HepG2 (cell line): ENCODE measurements around the gene PRPSAP1. TPM values are rescaled to one million over a fixed set of nuclear protein-coding genes. Genes with fewer than 3 reads are reported as not detected.
A peak's percentile ranks its signal among the peaks of the same experiment; 100 is the strongest.

Source experiments
- CREB3 ChIP-seq: sonication (generic); formaldehyde crosslinking; IDR thresholded peaks from 2 replicates; pipeline ENCODE4 v1.5.0; 2020; ENCODE audit warnings: missing genetic modification reagents
- HDAC1 ChIP-seq: sonication (generic); formaldehyde crosslinking; IDR thresholded peaks from 2 replicates; pipeline ENCODE4 v1.5.1; 2020; ENCODE audit warnings: mild to moderate bottlenecking, missing genetic modification reagents
- HMG20B ChIP-seq: conservative IDR thresholded peaks from 2 replicates; pipeline ENCODE4 v1.6.1; 2016; ENCODE audit warnings: missing genetic modification reagents, missing compliant biosample characterization
- MATR3 ChIP-seq: sonication (generic); formaldehyde crosslinking; IDR thresholded peaks from 2 replicates; pipeline ENCODE4 v1.4.0; 2020; ENCODE audit warnings: missing genetic modification reagents
- MTA1 ChIP-seq: sonication (generic); formaldehyde crosslinking; IDR thresholded peaks from 2 replicates; pipeline ENCODE4 v1.4.0; 2020; ENCODE audit warnings: missing genetic modification reagents, mild to moderate bottlenecking, borderline replicate concordance
- NBN ChIP-seq: fragments of 450-650 bp; conservative IDR thresholded peaks from 2 replicates; pipeline ENCODE4 v1.6.1; 2017
- NR2F1 ChIP-seq, 2 experiments: fragments of 450-650 bp in 1 of 2; formaldehyde crosslinking in 1 of 2; IDR thresholded peaks; 2 replicates each; pipeline versions ENCODE4 v1.5.0 to v1.6.1; 2016 to 2020; ENCODE audit warnings: mild to moderate bottlenecking in 1 of 2, missing compliant biosample characterization in 1 of 2, missing genetic modification reagents in 1 of 2, moderate library complexity in 1 of 2
- REPIN1 ChIP-seq: sonication (generic); formaldehyde crosslinking; IDR thresholded peaks from 2 replicates; pipeline ENCODE4 v1.8.0; 2022; ENCODE audit warnings: missing genetic modification reagents, low read depth, mild to moderate bottlenecking, borderline replicate concordance
- RNF219 ChIP-seq: sonication (generic); formaldehyde crosslinking; IDR thresholded peaks from 2 replicates; pipeline ENCODE4 v1.5.0; 2020; ENCODE audit warnings: mild to moderate bottlenecking, missing genetic modification reagents
- SMAD1 ChIP-seq: sonication (generic); formaldehyde crosslinking; IDR thresholded peaks from 2 replicates; pipeline ENCODE4 v1.4.0; 2020; ENCODE audit warnings: missing genetic modification reagents, low read depth, mild to moderate bottlenecking, borderline replicate concordance
- SRSF1 ChIP-seq: fragments of 200-400 bp; formaldehyde crosslinking; optimal IDR thresholded peaks from 2 replicates; pipeline ENCODE3; 2017; ENCODE audit warnings: mild to moderate bottlenecking, low read depth, low read length, moderate library complexity
- TCF12 ChIP-seq, 2 experiments: fragments of 450-650 bp in 1 of 2; sonication (generic) in 1 of 2; formaldehyde crosslinking in 1 of 2; IDR thresholded peaks; 2 replicates each; pipeline versions ENCODE4 v1.6.1 to v1.8.0; 2017 to 2022; ENCODE audit warnings: antibody characterized with exemption in 1 of 2, mild to moderate bottlenecking in 1 of 2, missing genetic modification reagents in 1 of 2, moderate library complexity in 1 of 2
- ZNF550 ChIP-seq: sonication (generic); formaldehyde crosslinking; IDR thresholded peaks from 2 replicates; pipeline ENCODE4 v1.4.0; 2020; ENCODE audit warnings: mild to moderate bottlenecking, missing genetic modification reagents, borderline replicate concordance
- ZNF589 ChIP-seq: sonication (generic); formaldehyde crosslinking; conservative IDR thresholded peaks from 2 replicates; pipeline ENCODE4 v1.8.0; 2022; ENCODE audit warnings: mild to moderate bottlenecking, moderate library complexity, missing genetic modification reagents
- ZNF720 ChIP-seq: sonication (generic); formaldehyde crosslinking; IDR thresholded peaks from 2 replicates; pipeline ENCODE4 v1.4.0; 2020; ENCODE audit warnings: missing genetic modification reagents
- ZNF891 ChIP-seq: sonication (generic); formaldehyde crosslinking; IDR thresholded peaks from 2 replicates; pipeline ENCODE4 v1.5.0; 2020; ENCODE audit warnings: mild to moderate bottlenecking, missing genetic modification reagents
- polyA plus RNA-seq, 8 experiments: library from polyadenylated mRNA; depleted of rRNA in 3 of 8; stranded (reverse) in 7 of 8; unstranded in 1 of 8; fragments of >200 nt; fragmentation: Illumina TruSeq in 4 of 8; extraction: Trizol in 4 of 8; gene quantifications; 2 replicates each; pipeline versions ENCODE4 v1.2.1 to v1.2.3, GENCODE V29; 2011 to 2016; ENCODE audit warnings: low read depth in 4 of 8, missing spikeins in 1 of 8, mixed read lengths in 1 of 8; ENCODE audit not compliant: insufficient read depth in 1 of 8
- total RNA-seq, 5 experiments: library from RNA; depleted of rRNA; stranded (reverse); fragments of >200 nt; fragmentation: Illumina TruSeq; extraction: Trizol; gene quantifications; 2 replicates each; pipeline ENCODE4 v1.2.3, GENCODE V29; 2016; ENCODE audit warnings: low read depth in 1 of 5
- TF ChIP-seq, protein P1 (sequence below): sonication (generic); formaldehyde crosslinking; IDR thresholded peaks from 2 replicates; pipeline ENCODE4 v1.5.0; 2020; ENCODE audit warnings: missing genetic modification reagents
- TF ChIP-seq, protein P2 (sequence below): sonication (generic); formaldehyde crosslinking; IDR thresholded peaks from 2 replicates; pipeline ENCODE4 v1.4.0; 2020; ENCODE audit warnings: missing genetic modification reagents, borderline replicate concordance
- TF ChIP-seq, protein P3 (sequence below): sonication (generic); formaldehyde crosslinking; IDR thresholded peaks from 2 replicates; pipeline ENCODE4 v1.4.0; 2020; ENCODE audit warnings: missing genetic modification reagents

The PRPSAP1 gene
- total and polyA plus RNA-seq, 2 of the 13 experiments (the other 11 are each of a cell fraction or from before 2014, with no cell fraction given): 91.1 to 314 TPM

DNA sequence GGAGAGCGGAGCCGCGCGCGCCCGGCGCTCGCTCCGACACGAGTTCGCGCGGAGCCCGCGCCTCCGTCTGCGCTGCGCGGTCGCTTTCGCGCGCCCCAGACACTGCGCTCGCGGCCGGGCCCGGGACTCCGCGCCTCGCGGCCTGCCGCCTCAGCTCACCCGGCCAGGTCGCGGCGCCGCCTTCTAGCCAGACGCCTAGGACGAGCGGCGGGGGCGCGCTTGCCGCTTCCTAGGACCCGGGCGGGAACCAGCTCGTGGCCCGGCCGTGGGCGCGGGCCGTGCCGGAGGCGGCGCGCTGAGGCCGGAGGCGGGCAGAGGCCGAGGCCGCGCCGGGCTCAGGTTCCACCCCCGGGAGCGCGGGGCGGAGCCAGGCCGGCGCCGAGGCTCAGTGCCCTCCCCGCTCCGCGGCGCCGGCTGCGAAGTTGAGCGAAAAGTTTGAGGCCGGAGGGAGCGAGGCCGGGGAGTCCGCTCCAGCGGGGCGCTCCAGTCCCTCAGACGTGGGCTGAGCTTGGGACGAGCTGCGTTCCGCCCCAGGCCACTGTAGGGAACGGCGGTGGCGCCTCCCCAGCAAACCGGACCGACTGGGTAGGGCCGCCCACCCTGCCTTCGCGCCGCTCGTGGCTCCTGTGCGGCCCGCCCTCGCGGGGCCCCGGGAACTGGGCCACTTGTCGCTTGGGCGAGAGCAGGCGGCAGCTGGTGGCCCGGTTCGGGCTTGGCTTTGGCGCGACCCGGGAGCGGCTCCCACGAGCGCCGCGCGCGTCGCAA is 30.7 kb upstream of the PRPSAP1 start, which contains the start of gene SPHK1 (continued):
- TF ChIP-seq NR2F1 (CRISPR knock-in tag; IDR thresholded peaks at IDR 0.05): no peak
- no peak for TF ChIP-seq ZNF550
- TF ChIP-seq, protein P1, sequence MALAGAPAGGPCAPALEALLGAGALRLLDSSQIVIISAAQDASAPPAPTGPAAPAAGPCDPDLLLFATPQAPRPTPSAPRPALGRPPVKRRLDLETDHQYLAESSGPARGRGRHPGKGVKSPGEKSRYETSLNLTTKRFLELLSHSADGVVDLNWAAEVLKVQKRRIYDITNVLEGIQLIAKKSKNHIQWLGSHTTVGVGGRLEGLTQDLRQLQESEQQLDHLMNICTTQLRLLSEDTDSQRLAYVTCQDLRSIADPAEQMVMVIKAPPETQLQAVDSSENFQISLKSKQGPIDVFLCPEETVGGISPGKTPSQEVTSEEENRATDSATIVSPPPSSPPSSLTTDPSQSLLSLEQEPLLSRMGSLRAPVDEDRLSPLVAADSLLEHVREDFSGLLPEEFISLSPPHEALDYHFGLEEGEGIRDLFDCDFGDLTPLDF (CRISPR knock-in tag): no peak
- TF ChIP-seq, protein P2, sequence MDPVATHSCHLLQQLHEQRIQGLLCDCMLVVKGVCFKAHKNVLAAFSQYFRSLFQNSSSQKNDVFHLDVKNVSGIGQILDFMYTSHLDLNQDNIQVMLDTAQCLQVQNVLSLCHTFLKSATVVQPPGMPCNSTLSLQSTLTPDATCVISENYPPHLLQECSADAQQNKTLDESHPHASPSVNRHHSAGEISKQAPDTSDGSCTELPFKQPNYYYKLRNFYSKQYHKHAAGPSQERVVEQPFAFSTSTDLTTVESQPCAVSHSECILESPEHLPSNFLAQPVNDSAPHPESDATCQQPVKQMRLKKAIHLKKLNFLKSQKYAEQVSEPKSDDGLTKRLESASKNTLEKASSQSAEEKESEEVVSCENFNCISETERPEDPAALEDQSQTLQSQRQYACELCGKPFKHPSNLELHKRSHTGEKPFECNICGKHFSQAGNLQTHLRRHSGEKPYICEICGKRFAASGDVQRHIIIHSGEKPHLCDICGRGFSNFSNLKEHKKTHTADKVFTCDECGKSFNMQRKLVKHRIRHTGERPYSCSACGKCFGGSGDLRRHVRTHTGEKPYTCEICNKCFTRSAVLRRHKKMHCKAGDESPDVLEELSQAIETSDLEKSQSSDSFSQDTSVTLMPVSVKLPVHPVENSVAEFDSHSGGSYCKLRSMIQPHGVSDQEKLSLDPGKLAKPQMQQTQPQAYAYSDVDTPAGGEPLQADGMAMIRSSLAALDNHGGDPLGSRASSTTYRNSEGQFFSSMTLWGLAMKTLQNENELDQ: no peak
- TF ChIP-seq ZNF891 (CRISPR knock-in tag): no peak
- TF ChIP-seq NBN: no peak
- no peak; the same call in 1 of the 2 replicates for TF ChIP-seq RNF219 (CRISPR knock-in tag)
- TF ChIP-seq HMG20B (CRISPR knock-in tag): 0 out of 2 replicates have a peak, but pooled peaks have one; percentile 47
- no peak; the same call in none of the 2 replicates for TF ChIP-seq CREB3
- no peak for TF ChIP-seq SMAD1 (CRISPR knock-in tag)
- peak; percentile 19 for TF ChIP-seq REPIN1
- TF ChIP-seq, protein P3, sequence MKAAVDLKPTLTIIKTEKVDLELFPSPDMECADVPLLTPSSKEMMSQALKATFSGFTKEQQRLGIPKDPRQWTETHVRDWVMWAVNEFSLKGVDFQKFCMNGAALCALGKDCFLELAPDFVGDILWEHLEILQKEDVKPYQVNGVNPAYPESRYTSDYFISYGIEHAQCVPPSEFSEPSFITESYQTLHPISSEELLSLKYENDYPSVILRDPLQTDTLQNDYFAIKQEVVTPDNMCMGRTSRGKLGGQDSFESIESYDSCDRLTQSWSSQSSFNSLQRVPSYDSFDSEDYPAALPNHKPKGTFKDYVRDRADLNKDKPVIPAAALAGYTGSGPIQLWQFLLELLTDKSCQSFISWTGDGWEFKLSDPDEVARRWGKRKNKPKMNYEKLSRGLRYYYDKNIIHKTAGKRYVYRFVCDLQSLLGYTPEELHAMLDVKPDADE (CRISPR knock-in tag): 0 out of 2 replicates have a peak, but pooled peaks have one; percentile 1
- TF ChIP-seq ZNF589 (CRISPR knock-in tag): peak; percentile 83
- no peak for TF ChIP-seq TCF12 (IDR thresholded peaks at IDR 0.05)
- no peak for TF ChIP-seq TCF12 (CRISPR knock-in tag; IDR thresholded peaks at IDR 0.05)
- no peak for TF ChIP-seq SRSF1
- TF ChIP-seq MTA1 (CRISPR knock-in tag): peak; percentile 2; the same call in 1 of the 2 replicates
- no peak; the same call in 1 of the 2 replicates for TF ChIP-seq HDAC1 (CRISPR knock-in tag)
- no peak for TF ChIP-seq ZNF720 (CRISPR knock-in tag)
- no peak for TF ChIP-seq MATR3 (CRISPR knock-in tag)
